ENCODE data around the gene BRIP1. TPM values are rescaled to one million over a fixed set of nuclear protein-coding genes. Genes with fewer than 3 reads are reported as not detected.
A peak's percentile ranks its signal among the peaks of the same experiment; 100 is the strongest.
"Not testable (repeated sequence)": the region's sequence is repeated elsewhere in the genome, so short reads cannot be mapped to it uniquely, and the experiment has no call there.

Gene BRIP1
- total RNA-seq, 1 experiment from 2014 or later: 13.7 TPM

DNA sequence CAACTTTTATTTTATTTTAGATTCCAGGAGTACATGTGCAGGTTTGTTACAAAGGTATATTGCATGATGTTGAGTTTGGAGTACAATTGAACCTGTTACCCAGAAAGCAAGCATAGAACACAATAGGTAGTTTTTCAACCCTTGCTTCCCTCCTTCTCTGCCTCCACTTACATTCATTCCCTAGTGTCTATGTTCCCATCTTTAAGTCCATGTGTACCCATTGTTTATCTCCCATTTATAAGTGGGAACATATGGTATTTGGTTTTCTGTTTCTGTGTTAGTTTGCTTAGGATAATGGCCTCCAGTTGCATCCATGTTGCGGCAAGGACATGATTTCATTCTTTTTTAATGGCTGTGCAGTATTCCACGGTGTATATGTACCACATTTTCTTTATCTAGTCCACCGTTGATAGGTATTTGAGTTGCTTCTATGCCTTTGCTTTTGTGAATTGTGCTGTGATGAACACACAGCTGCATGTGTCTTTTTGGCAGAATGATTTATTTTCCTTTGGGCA lies 158.3 kb downstream of the BRIP1 start:
- DNase-seq (ENCODE audit: low read depth, low spot score): no peak
- in situ Hi-C loops (cut with HindIII; ENCODE audit: low pct_unique_long_range_greater_than_20kb, low sequenced_read_pairs): no loop called here

DNA sequence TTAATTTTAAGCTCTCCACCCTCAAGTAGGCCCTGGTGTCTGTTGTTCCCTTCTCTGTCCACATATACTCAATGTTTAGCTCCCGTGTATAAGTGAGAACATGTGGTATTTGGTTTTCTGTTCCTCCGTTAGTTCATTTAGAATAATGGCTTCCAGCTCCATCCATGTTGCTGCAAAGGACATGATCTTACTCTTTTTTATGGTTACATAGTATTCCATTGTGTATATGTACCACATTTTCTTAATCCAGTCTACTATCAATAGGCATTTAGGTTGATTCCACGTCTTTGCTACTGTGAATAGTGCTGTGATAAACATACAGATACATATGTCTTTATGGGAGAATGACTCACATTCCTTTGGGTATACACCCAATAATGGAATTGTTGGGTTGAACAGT lies 160.9 kb downstream of the BRIP1 start:
- in situ Hi-C loops (cut with HindIII; ENCODE audit: low pct_unique_long_range_greater_than_20kb, low sequenced_read_pairs): no loop called here
- no peak for DNase-seq (ENCODE audit: low read depth, low spot score)

- in situ Hi-C loops (cut with HindIII; ENCODE audit: low pct_unique_long_range_greater_than_20kb, low sequenced_read_pairs): no loop called here
- no peak for DNase-seq (ENCODE audit: low read depth, low spot score)
Measured at GRCh38 chr17:61701978-61702377, 161.3 kb downstream of the BRIP1 start.

- DNase-seq (ENCODE audit: low read depth, low spot score): no peak
- in situ Hi-C loops (cut with HindIII; ENCODE audit: low pct_unique_long_range_greater_than_20kb, low sequenced_read_pairs): no loop called here
Measured at GRCh38 chr17:61701334-61701733, 162.0 kb downstream of the BRIP1 start.

DNA sequence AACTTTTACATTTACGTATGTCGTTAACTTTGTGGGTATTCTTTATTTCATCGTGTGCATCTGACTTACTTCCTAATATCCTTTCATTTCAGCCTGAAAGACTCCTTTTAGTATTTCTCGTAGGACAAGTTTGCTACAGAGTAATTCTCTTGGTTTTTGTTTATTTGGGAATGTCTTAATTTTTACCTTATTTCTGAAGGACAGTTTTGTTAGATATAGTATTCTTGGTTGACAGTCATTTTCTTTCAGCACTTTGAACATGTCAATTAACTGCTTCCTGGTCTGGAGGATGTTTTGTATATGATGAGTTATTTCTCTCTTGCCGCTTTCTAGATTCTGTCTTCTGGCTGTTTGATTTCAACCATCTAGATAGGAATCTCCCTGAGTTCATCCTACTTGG lies 163.1 kb downstream of the BRIP1 start:
- DNase-seq (ENCODE audit: low read depth, low spot score): no peak
- in situ Hi-C loops (cut with HindIII; ENCODE audit: low pct_unique_long_range_greater_than_20kb, low sequenced_read_pairs): no loop called here

DNA sequence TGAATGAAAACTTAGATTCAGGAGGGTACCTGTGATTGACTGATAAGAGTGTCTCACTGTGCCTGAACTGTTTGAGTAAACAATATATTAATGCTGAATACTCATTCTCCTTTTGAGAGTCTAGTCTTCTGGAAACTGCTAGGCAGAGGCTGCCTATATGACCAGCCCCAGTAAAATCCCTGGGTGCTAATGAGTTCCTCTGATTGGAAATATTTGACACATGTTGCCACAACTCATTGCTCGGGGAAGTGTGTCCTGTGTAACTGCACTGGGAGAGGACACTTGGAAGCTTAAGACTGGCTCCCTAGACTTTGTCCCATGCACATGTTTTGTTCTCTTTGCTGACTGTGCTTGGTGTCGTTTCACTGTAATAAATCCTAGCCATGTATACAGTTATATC lies 163.6 kb downstream of the BRIP1 start:
- no peak for DNase-seq (ENCODE audit: low read depth, low spot score)
- in situ Hi-C loops (cut with HindIII; ENCODE audit: low pct_unique_long_range_greater_than_20kb, low sequenced_read_pairs): no loop called here

- in situ Hi-C loops (cut with HindIII; ENCODE audit: low pct_unique_long_range_greater_than_20kb, low sequenced_read_pairs): no loop called here
- no peak for DNase-seq (ENCODE audit: low read depth, low spot score)
Measured at GRCh38 chr17:61699032-61699431, 164.3 kb downstream of the BRIP1 start.

- in situ Hi-C loops (cut with HindIII; ENCODE audit: low pct_unique_long_range_greater_than_20kb, low sequenced_read_pairs): no loop called here
- no peak for DNase-seq (ENCODE audit: low read depth, low spot score)
Measured at GRCh38 chr17:61698244-61698643, 165.1 kb downstream of the BRIP1 start.

DNA sequence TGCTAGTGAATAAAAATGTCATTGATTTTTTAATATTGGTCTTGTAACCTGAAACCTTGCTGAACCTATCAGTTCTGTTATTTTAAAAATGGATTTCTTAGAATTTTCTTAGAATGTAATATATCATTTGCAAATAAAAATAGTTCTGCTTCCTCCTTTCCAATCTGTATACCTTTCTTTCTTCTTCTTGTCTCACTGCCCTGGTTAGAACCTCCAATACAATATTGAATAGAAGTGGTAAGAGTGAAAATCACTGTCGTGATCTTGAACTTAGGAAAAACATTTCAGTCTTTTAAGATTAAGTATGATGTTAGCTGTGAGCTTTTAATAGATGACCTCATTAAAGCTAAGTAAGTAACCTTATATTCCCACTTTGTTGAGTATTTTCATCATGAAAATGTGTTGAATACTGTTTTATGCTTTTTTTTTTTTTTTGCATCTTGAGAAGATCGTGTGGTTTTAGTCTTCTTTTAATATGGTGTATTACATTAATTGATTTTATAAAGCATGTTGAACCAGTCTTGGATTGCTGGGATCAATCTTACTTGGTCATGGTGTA lies 167.5 kb downstream of the BRIP1 start:
- no peak for DNase-seq (ENCODE audit: low read depth, low spot score)
- in situ Hi-C loops (cut with HindIII; ENCODE audit: low pct_unique_long_range_greater_than_20kb, low sequenced_read_pairs): no loop called here

DNA sequence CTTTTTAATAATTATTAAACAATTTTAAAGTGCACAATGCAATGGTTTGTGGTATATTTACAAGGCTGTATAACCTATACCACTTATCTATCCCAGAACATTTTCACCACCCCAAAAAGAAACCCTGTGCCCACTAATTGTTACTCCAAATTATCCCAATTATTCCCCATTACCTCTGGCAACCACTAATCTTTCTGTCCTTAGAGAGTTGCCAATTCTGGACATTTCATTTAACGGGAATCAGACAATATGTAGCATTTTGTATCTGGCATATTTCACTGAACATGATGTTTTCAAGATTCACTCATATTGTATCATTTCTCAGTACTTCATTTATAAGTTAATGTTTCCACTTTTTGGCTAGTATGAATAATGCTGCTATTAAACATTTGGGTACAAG lies 169.2 kb downstream of the BRIP1 start:
- in situ Hi-C loops (cut with HindIII; ENCODE audit: low pct_unique_long_range_greater_than_20kb, low sequenced_read_pairs): no loop called here
- DNase-seq (ENCODE audit: low read depth, low spot score): no peak

DNA sequence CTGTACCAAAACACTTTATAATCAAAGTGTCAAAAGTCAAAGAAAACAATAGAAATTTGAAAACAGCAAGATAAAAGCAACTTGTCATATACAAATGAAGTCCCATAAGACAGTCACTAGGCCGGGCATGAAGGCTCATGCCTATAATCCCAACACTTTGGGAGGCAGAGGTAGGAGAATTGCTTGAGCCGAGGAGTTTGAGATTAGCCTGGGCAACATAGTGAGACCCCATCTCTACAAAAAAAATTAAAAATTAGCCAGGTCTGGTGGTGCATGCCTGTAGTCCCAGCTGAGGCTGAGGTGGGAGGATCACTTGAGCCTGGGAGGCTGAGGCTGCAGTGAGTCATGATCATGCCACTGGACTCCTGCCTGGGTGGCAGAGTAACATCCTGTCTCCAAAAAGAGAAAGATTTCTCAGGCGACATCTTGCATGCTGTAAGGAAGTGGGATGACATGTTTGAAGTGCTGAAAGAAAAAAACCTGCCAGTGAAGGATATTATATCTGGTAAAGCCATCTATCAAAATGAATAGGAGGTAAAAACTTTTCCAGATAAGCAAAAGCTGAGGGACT lies 173.6 kb downstream of the BRIP1 start:
- no peak for DNase-seq (ENCODE audit: low read depth, low spot score)
- in situ Hi-C loops (cut with HindIII; ENCODE audit: low pct_unique_long_range_greater_than_20kb, low sequenced_read_pairs): no loop called here

DNA sequence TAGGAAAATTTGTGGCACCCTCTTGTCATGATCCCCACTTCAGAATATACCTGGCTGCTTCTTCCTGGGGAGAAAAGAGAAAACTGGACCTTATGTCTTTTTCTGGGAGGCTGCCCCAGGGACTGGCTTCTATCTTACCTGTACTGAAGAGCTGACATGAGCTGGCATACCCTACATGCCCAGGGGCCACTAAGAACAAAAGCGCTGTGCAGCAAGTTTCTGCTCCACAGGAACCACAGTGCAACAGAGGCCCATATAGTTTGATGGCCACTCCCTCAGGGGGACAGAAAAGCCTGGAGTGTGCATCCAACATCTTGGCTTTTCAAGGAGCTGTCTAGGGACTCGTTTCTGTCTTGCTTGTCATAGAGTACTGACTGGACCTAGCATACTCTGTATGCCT lies 175.6 kb downstream of the BRIP1 start:
- in situ Hi-C loops (cut with HindIII; ENCODE audit: low pct_unique_long_range_greater_than_20kb, low sequenced_read_pairs): no loop called here
- DNase-seq (ENCODE audit: low read depth, low spot score): no peak

DNA sequence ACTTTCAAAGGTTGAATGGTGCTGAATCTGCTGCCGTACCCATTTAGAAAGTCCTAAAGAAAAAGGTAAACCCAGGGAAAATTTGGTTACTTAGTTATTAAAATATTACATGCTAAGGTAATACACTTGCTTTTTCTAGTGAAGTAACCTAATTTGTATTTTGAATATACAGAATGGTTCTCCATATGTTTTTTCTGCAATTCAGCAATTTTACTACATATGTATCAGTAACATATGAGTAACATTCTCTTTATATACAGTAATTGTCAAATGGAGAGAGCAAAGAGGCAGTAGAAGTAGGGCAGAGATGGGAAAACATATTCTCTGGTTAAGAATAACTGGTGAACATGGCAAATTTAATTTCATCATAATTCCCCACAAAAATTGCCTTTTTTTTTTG lies 177.2 kb downstream of the BRIP1 start:
- in situ Hi-C loops (cut with HindIII; ENCODE audit: low pct_unique_long_range_greater_than_20kb, low sequenced_read_pairs): no loop called here
- no peak for DNase-seq (ENCODE audit: low read depth, low spot score)

DNA sequence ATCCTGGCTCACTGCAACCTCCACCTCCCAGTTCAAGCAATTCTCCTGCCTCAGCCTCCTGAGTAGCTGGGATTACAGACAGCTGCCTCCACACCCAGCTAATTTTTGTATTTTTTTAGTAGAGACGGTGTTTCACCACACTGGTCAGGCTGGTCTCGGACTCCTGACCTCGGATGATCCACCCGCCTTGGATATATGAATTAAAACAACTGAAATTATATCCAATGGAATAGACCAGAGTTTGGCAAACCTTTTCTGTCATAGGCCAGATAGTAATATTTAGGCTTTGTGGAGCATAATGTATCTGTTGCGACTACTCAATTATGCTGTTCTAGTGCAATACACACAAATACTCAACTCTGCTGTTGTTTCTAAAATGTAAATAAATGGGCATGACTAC lies 178.5 kb downstream of the BRIP1 start:
- in situ Hi-C loops (cut with HindIII; ENCODE audit: low pct_unique_long_range_greater_than_20kb, low sequenced_read_pairs): no loop called here
- no peak for DNase-seq (ENCODE audit: low read depth, low spot score)

DNA sequence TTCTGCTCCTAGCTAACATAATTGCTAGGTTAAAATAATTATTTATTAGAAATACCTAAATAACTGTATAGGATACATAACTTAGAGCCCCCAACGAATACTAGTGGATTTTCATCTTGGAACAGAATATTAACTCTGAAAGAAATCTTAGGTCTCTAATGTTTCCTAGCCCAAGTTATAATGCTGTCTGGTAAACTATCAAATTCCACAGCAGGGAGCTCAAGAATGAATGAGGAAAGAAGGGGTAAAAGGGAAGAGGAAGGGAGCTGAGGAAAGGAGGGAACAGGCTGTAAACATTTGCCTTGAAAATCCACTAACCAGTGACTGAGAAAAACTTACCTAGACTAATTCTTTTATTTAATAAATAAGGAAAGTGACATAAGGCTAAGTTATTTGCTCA lies 179.2 kb downstream of the BRIP1 start:
- in situ Hi-C loops (cut with HindIII; ENCODE audit: low pct_unique_long_range_greater_than_20kb, low sequenced_read_pairs): no loop called here
- DNase-seq (ENCODE audit: low read depth, low spot score): no peak

DNA sequence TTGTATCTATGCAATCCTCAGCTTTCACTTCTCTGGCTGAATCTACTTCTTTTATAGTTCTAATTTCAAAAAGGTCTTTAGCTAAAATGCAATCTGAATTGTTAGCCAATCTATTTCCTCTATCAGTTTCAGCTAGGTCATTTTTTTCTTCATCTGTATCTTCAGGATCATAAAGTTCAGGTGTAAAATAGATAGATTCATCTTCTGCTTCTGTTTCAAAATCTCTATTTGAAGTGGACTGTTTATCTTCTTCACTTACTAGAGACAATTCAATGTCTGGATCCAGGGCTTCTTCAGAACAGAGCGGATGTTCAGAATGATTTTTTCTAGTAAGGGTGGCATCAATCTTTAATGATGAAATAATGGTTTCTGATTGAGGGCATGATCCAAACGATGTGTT lies 179.9 kb downstream of the BRIP1 start:
- no peak for DNase-seq (ENCODE audit: low read depth, low spot score)
- in situ Hi-C loops (cut with HindIII; ENCODE audit: low pct_unique_long_range_greater_than_20kb, low sequenced_read_pairs): no loop called here

DNA sequence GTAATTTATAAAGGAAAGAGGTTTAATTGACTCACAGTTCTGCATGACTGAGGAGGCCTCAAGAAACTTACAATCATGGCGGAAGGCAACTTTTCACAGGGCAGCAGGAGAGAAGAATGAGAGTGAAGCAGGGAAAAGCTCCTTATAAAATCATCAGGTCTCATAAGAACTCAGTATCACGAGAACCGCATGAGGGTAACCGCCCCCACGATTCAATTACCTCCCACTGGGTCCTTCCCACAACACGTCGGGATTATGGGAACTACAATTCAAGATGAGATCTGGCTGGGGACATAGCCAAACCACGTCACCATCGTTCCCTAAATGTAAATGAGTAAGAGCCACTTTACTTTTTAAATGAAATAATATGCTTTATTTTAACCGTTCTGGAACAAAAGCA lies 182.4 kb downstream of the BRIP1 start:
- no peak for DNase-seq (ENCODE audit: low read depth, low spot score)
- in situ Hi-C loops (cut with HindIII; ENCODE audit: low pct_unique_long_range_greater_than_20kb, low sequenced_read_pairs): no loop called here

DNA sequence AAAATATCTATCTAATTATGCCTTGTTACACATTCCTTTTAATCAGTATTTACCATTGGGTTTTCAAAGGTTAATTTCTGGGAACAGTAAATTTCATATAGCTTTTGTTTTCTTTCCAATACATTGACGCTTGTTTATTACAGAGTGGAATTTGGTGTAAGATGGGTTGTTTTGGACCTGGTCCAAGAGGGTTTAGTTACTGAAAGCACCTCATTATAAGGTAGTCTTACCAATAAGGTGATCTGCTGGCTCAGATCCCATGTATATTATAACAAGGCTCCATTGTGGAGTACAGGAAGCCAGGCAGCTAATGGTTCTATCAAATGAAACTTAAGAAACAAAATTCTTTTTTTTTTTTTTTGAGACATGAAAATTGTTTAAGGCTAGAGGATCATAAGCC lies 185.0 kb downstream of the BRIP1 start:
- DNase-seq (ENCODE audit: low read depth, low spot score): peak; percentile 44
- in situ Hi-C loops (cut with HindIII; ENCODE audit: low pct_unique_long_range_greater_than_20kb, low sequenced_read_pairs): no loop called here

DNA sequence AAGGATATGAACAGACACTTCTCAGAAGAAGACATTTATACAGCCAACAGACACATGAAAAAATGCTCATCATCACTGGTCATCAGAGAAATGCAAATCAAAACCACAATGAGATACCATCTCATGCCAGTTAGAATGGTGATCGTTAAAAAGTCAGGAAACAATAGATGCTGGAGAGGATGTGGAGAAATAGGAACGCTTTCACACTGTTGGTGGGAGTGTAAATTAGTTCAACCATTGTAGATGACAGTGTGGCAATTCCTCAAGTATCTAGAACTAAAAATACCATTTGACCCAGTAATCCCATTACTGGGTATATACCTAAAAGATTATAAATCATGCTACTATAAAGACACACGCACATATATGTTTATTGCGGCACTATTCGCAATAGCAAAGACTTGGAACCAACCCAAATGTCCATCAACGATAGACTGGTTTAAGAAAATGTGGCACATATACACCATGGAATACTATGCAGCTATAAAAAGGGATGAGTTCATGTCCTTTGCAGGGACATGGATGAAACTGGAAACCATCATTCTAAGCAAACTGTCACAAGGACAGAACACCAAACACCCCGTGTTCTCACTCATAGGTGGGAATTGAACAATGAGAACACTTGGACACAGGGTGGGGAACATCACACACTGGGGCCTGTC lies 186.0 kb downstream of the BRIP1 start:
- DNase-seq (ENCODE audit: low read depth, low spot score); in situ Hi-C loops (cut with HindIII; ENCODE audit: low pct_unique_long_range_greater_than_20kb, low sequenced_read_pairs): not testable (repeated sequence)

All from SK-MEL-5 (cell line).